Gastroesophageal sphincter (tissue), 2 donors: Measurements from ENCODE around the gene OTULIN.

Source experiments
- POLR2A ChIP-seq, 2 donors: fragments of 450-650 bp; IDR thresholded peaks; one replicate each; pipeline ENCODE4 v1.6.1; 2017; ENCODE audit warnings: antibody characterized with exemption in 2 of 2, mild to moderate bottlenecking in 2 of 2, moderate library complexity in 1 of 2
- POLR2AphosphoS5 ChIP-seq: sonication (generic); formaldehyde crosslinking; IDR thresholded peaks from one replicate; pipeline ENCODE4 v1.6.1; 2017; ENCODE audit warnings: antibody characterized with exemption

- TF ChIP-seq POLR2AphosphoS5 (no peak), POLR2A (IDR thresholded peaks at IDR 0.05) (no peak)
Measured at GRCh38 chr5:14730881-14731280, 66.4 kb downstream of the OTULIN start.
